Erythroblast (primary cell): ENCODE results near the gene NATD1.
"Not testable (repeated sequence)": the region's sequence is repeated elsewhere in the genome, so short reads cannot be mapped to it uniquely, and the experiment has no call there.

ENCODE experiments used
- DNase-seq, 2 experiments: peaks; one replicate each; lab custom pipeline; 2025; lab: John Stamatoyannopoulos, UW
- GATA1 ChIP-seq: IDR thresholded peaks from 2 replicates; pipeline ENCODE4 v1.6.1; 2011; ENCODE audit warnings: low read depth, mild to moderate bottlenecking, control low read depth, low read length, moderate library complexity
- POLR2A ChIP-seq: IDR thresholded peaks from 2 replicates; pipeline ENCODE4 v1.6.1; 2011; ENCODE audit warnings: mild to moderate bottlenecking, low read length

NATD1 gene

GRCh38 chr17:21241564-21241963 is 11.6 kb downstream of the NATD1 start:
- TF ChIP-seq GATA1 (no peak), POLR2A (no peak)
- no peak for DNase-seq

- TF ChIP-seq GATA1: no peak
- no peak for TF ChIP-seq POLR2A
- no peak for DNase-seq
Observed at GRCh38 chr17:21240369-21241055, 12.7 kb downstream of the NATD1 start.

- DNase-seq: peak; percentile 58 to 65
Observed at GRCh38 chr17:21239680-21240368, 13.4 kb downstream of the NATD1 start.

GRCh38 chr17:21235921-21236320 is 17.3 kb downstream of the NATD1 start:
- no peak for DNase-seq
- no peak for TF ChIP-seq POLR2A
- TF ChIP-seq GATA1: no peak

More at GRCh38 chr17:21239680-21240368, 13.4 kb downstream of the NATD1 start:
- no peak for TF ChIP-seq GATA1

- no peak for TF ChIP-seq POLR2A
- TF ChIP-seq GATA1: no peak
- no peak for DNase-seq
Observed at GRCh38 chr17:21233581-21234347, 19.4 kb downstream of the NATD1 start.

GRCh38 chr17:21232033-21232749 is 21.0 kb downstream of the NATD1 start:
- TF ChIP-seq POLR2A: no peak
- TF ChIP-seq GATA1: no peak
- DNase-seq: no peak

GRCh38 chr17:21231533-21231932 is 21.7 kb downstream of the NATD1 start:
- no peak for DNase-seq
- TF ChIP-seq POLR2A (no peak), GATA1 (no peak)

GRCh38 chr17:21228845-21229244 is 24.4 kb downstream of the NATD1 start:
- no peak for TF ChIP-seq POLR2A
- no peak for TF ChIP-seq GATA1
- DNase-seq: no peak

GRCh38 chr17:21228111-21228510 is 25.1 kb downstream of the NATD1 start:
- DNase-seq: no peak

GRCh38 chr17:21227277-21227676 is 25.9 kb downstream of the NATD1 start:
- not testable (repeated sequence) for DNase-seq

More at GRCh38 chr17:21228111-21228510, 25.1 kb downstream of the NATD1 start:
- no peak for TF ChIP-seq POLR2A
- no peak for TF ChIP-seq GATA1

- no peak for DNase-seq
- TF ChIP-seq GATA1 (no peak), POLR2A (no peak)
Observed at GRCh38 chr17:21223086-21223485, 30.1 kb downstream of the NATD1 start.

GRCh38 chr17:21218831-21219380 is 34.3 kb downstream of the NATD1 start:
- no peak for TF ChIP-seq POLR2A
- no peak for TF ChIP-seq GATA1

GRCh38 chr17:21218101-21218500 is 35.1 kb downstream of the NATD1 start:
- DNase-seq: peak; percentile 70 to 71
- no peak for TF ChIP-seq GATA1
- TF ChIP-seq POLR2A: no peak

More at GRCh38 chr17:21218831-21219380, 34.3 kb downstream of the NATD1 start:
- no peak for DNase-seq
